Right lobe of liver (tissue), 6 donors: ENCODE results near the gene TENM4. TPM values are rescaled to one million over a fixed set of nuclear protein-coding genes. Genes with fewer than 3 reads are reported as not detected.
A peak's percentile ranks its signal among the peaks of the same experiment; 100 is the strongest.

Experiments
- ATAC-seq, 4 donors: fragments of 200-7000 bp; cut with Tn5 transposase; one replicate each; pipeline ENCODE4 v1.9.1; 2020; ENCODE audit warnings: mild to moderate bottlenecking in 4 of 4, moderate library complexity in 4 of 4
- DNase-seq, 3 donors: peaks; one replicate each; pipeline ENCODE4 v3.0.0-alpha.2; 2020
- H3K27ac ChIP-seq, 3 donors: fragments of 200-600 bp; one replicate each; pipeline ENCODE4 v1.8.0; 2022
- H3K27me3 ChIP-seq, 2 donors: fragments of 200-600 bp; one replicate each; pipeline ENCODE4 v1.8.0; 2022
- H3K36me3 ChIP-seq, 4 donors: fragments of 200-600 bp; sonication (generic) in 1 of 4; one replicate each; pipeline versions ENCODE4 v1.5.1 to v1.8.0; 2017 to 2022; ENCODE audit warnings: control low read depth in 1 of 4
- H3K4me1 ChIP-seq, 4 donors: fragments of 200-600 bp; sonication (generic) in 1 of 4; one replicate each; pipeline versions ENCODE4 v1.5.1 to v1.8.0; 2017 to 2022; ENCODE audit warnings: control low read depth in 1 of 4
- H3K4me3 ChIP-seq, 3 donors: fragments of 200-600 bp; one replicate each; pipeline ENCODE4 v1.8.0; 2022
- H3K9me3 ChIP-seq, 4 donors: fragments of 200-600 bp; sonication (generic) in 1 of 4; one replicate each; pipeline versions ENCODE4 v1.5.1 to v1.8.0; 2017 to 2022; ENCODE audit warnings: control low read depth in 1 of 4
- POLR2A ChIP-seq: fragments of 450-650 bp; IDR thresholded peaks from one replicate; pipeline ENCODE4 v1.6.1; 2017; ENCODE audit warnings: antibody characterized with exemption, mild to moderate bottlenecking
- whole genome bisulfite sequencing: methylation state at CpG from one replicate; pipeline ENCODE4 v1.1.6; 2018; ENCODE audit warnings: low coverage, low lambda C conversion rate; ENCODE audit not compliant: insufficient coverage; ENCODE audit errors: missing lambda C conversion rate; 5-methylcytosine and 5-hydroxymethylcytosine counted together
- intact Hi-C, 2 donors: fragments of 100-400 bp; cut with DNase I; formaldehyde crosslinking; loops; one replicate each; pipeline versions ENCODE4 v1.11.2 to v1.14.1; 2022
- total RNA-seq, 6 experiments: library from RNA; depleted of rRNA in 2 of 6; stranded (reverse); fragments of >200 nt in 2 of 6; fragmentation: NEBNext Ultra II Directional in 3 of 6; extraction: Animal tissue kit (Norgen Biotek cat#: 25700) in 3 of 6; gene quantifications; one replicate each; pipeline versions ENCODE4 v1.1.0 to v1.2.4, GENCODE V29; 2016 to 2023
- TF ChIP-seq, protein P1 (sequence below), 4 donors: fragments of 200-600 bp in 3 of 4; fragments of 450-650 bp in 1 of 4; IDR thresholded peaks; one replicate each; pipeline versions ENCODE4 v1.5.1 to v1.8.0; 2016 to 2022; ENCODE audit warnings: antibody characterized with exemption in 4 of 4, mild to moderate bottlenecking in 2 of 4
- donor health status: DM: no; HTN: yes; CAD: no.
- donor health status: DM: no; HTN: no; CAD: no.
- donor health status: DM: no; HTN: no; CAD: no.
- donor health status: DM: no; HTN: yes; CAD: no.
- donor health status: DM: no; HTN: yes; CAD: no.

TENM4 gene
- total RNA-seq, 6 experiments from 2014 or later: 0.04 to 0.58 (median 0.14) TPM; not detected in 2

DNA sequence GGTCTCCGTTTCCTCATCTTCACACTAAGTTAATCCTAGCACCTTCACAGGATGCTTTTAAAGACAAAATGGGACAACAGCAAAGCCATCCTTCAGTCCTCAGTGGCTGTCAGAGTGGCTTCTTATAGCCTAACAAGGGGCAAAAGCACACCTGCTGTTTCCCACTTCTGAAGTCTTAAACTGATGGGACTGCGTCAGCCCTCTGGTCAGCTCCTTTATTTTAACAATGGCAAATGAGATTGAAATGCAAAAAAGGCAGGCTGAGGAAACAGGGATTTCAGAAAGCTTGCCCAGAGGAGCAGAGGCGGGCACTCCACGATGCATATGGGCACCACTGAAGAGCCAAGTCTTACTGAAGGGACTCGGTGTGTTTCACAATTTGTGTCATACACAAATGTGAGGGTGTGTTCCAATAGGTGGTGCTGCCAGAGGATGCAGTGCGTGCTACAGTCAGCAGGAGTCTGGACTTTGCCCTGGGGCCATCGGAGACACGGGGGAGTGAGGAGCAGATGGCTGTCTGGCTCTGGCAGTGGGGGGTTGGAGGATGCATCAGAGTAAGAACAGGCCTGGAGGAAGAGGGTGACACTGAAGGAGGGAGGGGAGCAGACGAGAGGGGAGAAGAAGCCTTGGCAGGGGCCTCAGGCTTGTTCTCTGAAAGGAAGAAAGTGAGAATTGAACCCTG, 47.3 kb downstream of the TENM4 start:
- Histone ChIP-seq H3K4me1 (no peaks in the 10 kb centered on the region), H3K9me3 (no peaks in the 10 kb centered on the region), H3K4me3 (no peak overlapping the region), H3K36me3 (no peaks in the 10 kb centered on the region), H3K27ac (no peak overlapping the region), H3K27me3 (no peaks in the 10 kb centered on the region)
- peak in 1 of 4 donors; percentile 7 for ATAC-seq
- intact Hi-C loops: no loop called here
- WGBS: 14% methylated on average over 7 of the region's 9 CpGs
- no peak for TF ChIP-seq POLR2A
- TF ChIP-seq, protein P1, sequence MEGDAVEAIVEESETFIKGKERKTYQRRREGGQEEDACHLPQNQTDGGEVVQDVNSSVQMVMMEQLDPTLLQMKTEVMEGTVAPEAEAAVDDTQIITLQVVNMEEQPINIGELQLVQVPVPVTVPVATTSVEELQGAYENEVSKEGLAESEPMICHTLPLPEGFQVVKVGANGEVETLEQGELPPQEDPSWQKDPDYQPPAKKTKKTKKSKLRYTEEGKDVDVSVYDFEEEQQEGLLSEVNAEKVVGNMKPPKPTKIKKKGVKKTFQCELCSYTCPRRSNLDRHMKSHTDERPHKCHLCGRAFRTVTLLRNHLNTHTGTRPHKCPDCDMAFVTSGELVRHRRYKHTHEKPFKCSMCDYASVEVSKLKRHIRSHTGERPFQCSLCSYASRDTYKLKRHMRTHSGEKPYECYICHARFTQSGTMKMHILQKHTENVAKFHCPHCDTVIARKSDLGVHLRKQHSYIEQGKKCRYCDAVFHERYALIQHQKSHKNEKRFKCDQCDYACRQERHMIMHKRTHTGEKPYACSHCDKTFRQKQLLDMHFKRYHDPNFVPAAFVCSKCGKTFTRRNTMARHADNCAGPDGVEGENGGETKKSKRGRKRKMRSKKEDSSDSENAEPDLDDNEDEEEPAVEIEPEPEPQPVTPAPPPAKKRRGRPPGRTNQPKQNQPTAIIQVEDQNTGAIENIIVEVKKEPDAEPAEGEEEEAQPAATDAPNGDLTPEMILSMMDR (IDR thresholded peaks at IDR 0.05): no peak
- DNase-seq: no peak

GRCh38 chr11:79392161-79392560, 48.7 kb downstream of the TENM4 start:
- no peak for TF ChIP-seq POLR2A
- TF ChIP-seq, protein P1 (IDR thresholded peaks at IDR 0.05): no peak
- no peak overlapping the region for H3K27ac ChIP-seq
- no peak overlapping the region for H3K4me3 ChIP-seq
- WGBS: 28% methylated on average over 4 of the region's 4 CpGs
- H3K36me3 ChIP-seq: no peaks in the 10 kb centered on the region
- H3K27me3 ChIP-seq: no peaks in the 10 kb centered on the region
- DNase-seq (no peak), ATAC-seq (no peak)
- no peaks in the 10 kb centered on the region for H3K9me3 ChIP-seq
- H3K4me1 ChIP-seq: no peaks in the 10 kb centered on the region
- intact Hi-C loops: no loop called here

DNA sequence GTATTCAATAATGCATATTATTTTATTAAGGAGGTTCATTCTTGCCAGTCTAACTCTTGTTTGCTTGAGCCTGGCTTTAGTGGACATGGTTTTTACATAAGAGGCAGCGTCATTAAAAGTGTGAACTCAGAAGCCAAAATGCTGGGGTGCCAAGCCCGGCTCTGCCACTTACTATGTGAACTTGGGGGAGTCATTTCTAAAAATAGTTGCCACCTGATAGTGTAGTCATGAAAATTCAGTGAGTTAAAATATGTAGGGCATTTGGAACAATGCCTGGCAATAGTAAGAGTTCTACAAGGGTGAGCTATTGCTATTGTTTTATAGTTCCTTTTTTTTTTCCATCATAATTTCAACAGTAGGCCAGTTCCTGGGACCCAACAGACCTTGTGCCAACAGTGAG, 49.9 kb downstream of the TENM4 start:
- no peak overlapping the region for H3K4me3 ChIP-seq
- ATAC-seq: no peak
- no peaks in the 10 kb centered on the region for H3K27me3 ChIP-seq
- no peaks in the 10 kb centered on the region for H3K9me3 ChIP-seq
- intact Hi-C loops: no loop called here
- TF ChIP-seq POLR2A: no peak
- TF ChIP-seq, protein P1 (IDR thresholded peaks at IDR 0.05): no peak
- no peak overlapping the region for H3K27ac ChIP-seq
- no peak for DNase-seq
- H3K4me1 ChIP-seq: no peaks in the 10 kb centered on the region
- H3K36me3 ChIP-seq: no peaks in the 10 kb centered on the region
- 41% methylated on average over 2 of the region's 2 CpGs for WGBS

GRCh38 chr11:79390477-79390876, 50.4 kb downstream of the TENM4 start:
- Histone ChIP-seq H3K36me3 (no peaks in the 10 kb centered on the region), H3K9me3 (no peaks in the 10 kb centered on the region), H3K4me1 (no peaks in the 10 kb centered on the region), H3K27ac (no peak overlapping the region), H3K27me3 (no peaks in the 10 kb centered on the region), H3K4me3 (no peak overlapping the region)
- DNase-seq (no peak), ATAC-seq (no peak)
- WGBS: 100% methylated on average over 2 of the region's 2 CpGs
- intact Hi-C loops: no loop called here
- TF ChIP-seq, protein P1 (IDR thresholded peaks at IDR 0.05): no peak
- no peak for TF ChIP-seq POLR2A
